HEK293T (cell line): ENCODE data around the gene GDPGP1.

Source experiments
- CTCF ChIA-PET: fragments of 350-600 bp; formaldehyde crosslinking; extraction: SDS; loops from one replicate; lab custom pipeline; 2021; ENCODE audit warnings: antibody characterized with exemption, inconsistent platforms; lab: Yijun Ruan, JAX
- POLR2A ChIA-PET: fragments of 350-600 bp; formaldehyde crosslinking; extraction: SDS; loops from one replicate; lab custom pipeline; 2020; ENCODE audit warnings: antibody characterized with exemption, inconsistent platforms; lab: Yijun Ruan, JAX
- DNase-seq: peaks from one replicate; pipeline ENCODE4 v3.0.0; 2012; ENCODE audit warnings: mixed read lengths; ENCODE audit errors: extremely low spot score
- ARNT ChIP-seq: fragments of 450-650 bp; IDR thresholded peaks from 2 replicates; pipeline ENCODE4 v1.6.1; 2017; ENCODE audit warnings: mild to moderate bottlenecking
- BHLHE40 ChIP-seq: fragments of 450-650 bp; IDR thresholded peaks from 2 replicates; pipeline ENCODE4 v1.6.1; 2016; ENCODE audit warnings: mild to moderate bottlenecking, moderate library complexity, borderline replicate concordance
- CTBP1 ChIP-seq: fragments of 450-650 bp; IDR thresholded peaks from 2 replicates; pipeline ENCODE4 v1.6.1; 2016; ENCODE audit warnings: borderline replicate concordance
- ELF4 ChIP-seq: fragments of 450-650 bp; IDR thresholded peaks from 2 replicates; pipeline ENCODE4 v1.6.1; 2017; ENCODE audit warnings: antibody characterized with exemption
- FOXA1 ChIP-seq: fragments of 450-650 bp; IDR thresholded peaks from 2 replicates; pipeline ENCODE4 v1.6.1; 2016; ENCODE audit warnings: mild to moderate bottlenecking
- FOXK2 ChIP-seq: fragments of 450-650 bp; IDR thresholded peaks from 2 replicates; pipeline ENCODE4 v1.6.1; 2016; ENCODE audit warnings: mild to moderate bottlenecking
- FOXM1 ChIP-seq: fragments of 450-650 bp; IDR thresholded peaks from 2 replicates; pipeline ENCODE4 v1.6.1; 2017; ENCODE audit warnings: mild to moderate bottlenecking, borderline replicate concordance
- HDGF ChIP-seq: fragments of 450-650 bp; IDR thresholded peaks from 2 replicates; pipeline ENCODE4 v1.6.1; 2017; ENCODE audit warnings: antibody characterized with exemption, borderline replicate concordance
- L3MBTL2 ChIP-seq: fragments of 450-650 bp; conservative IDR thresholded peaks from 2 replicates; pipeline ENCODE4 v1.6.1; 2016; ENCODE audit warnings: mild to moderate bottlenecking
- LEF1 ChIP-seq: fragments of 450-650 bp; IDR thresholded peaks from 2 replicates; pipeline ENCODE4 v1.6.1; 2017; ENCODE audit warnings: mild to moderate bottlenecking, borderline replicate concordance
- NFRKB ChIP-seq: fragments of 450-650 bp; IDR thresholded peaks from 2 replicates; pipeline ENCODE4 v1.6.1; 2016; ENCODE audit warnings: mild to moderate bottlenecking, moderate library complexity
- PKNOX1 ChIP-seq: fragments of 450-650 bp; IDR thresholded peaks from 2 replicates; pipeline ENCODE4 v1.6.1; 2016
- SP1 ChIP-seq: fragments of 450-650 bp; IDR thresholded peaks from 2 replicates; pipeline ENCODE4 v1.6.1; 2017
- SUZ12 ChIP-seq: fragments of 450-650 bp; IDR thresholded peaks from 2 replicates; pipeline ENCODE4 v1.6.1; 2016; ENCODE audit warnings: mild to moderate bottlenecking
- TARDBP ChIP-seq: fragments of 450-650 bp; IDR thresholded peaks from 2 replicates; pipeline ENCODE4 v1.6.1; 2016
- ZNF384 ChIP-seq: fragments of 450-650 bp; IDR thresholded peaks from 2 replicates; pipeline ENCODE4 v1.6.1; 2016

GDPGP1 gene

GRCh38 chr15:90230610-90231009, 3.4 kb upstream of the GDPGP1 start:
- ChIA-PET CTCF (interaction anchor here (5.1 kb wide), 1 partner anchor 9 kb away, joined by 37 read pairs; no protein-coding TSS in a partner anchor), POLR2A (interaction anchor here (1.7 kb wide), 1 partner anchor 30 kb away, joined by 4 read pairs; the partner anchor contains the start of gene SEMA4B)
- TF ChIP-seq FOXK2, result no peak
- TF ChIP-seq TARDBP, result no peak
- no peak for TF ChIP-seq L3MBTL2
- DNase-seq, result no peak

GRCh38 chr15:90231028-90232017, 2.7 kb upstream of the GDPGP1 start:
- TF ChIP-seq SP1 (no peak), L3MBTL2 (no peak), ZNF384 (no peak), BHLHE40 (no peak), FOXA1 (no peak), FOXK2 (no peak), ARNT (no peak), TARDBP (no peak), CTBP1 (no peak), HDGF (no peak), LEF1 (no peak), PKNOX1 (no peak), FOXM1 (no peak)
- POLR2A ChIA-PET, result interaction anchor here (1.7 kb wide), 1 partner anchor 30 kb away, joined by 4 read pairs; the partner anchor contains the start of gene SEMA4B
- no peak for DNase-seq
- CTCF ChIA-PET, result interaction anchor here (5.1 kb wide), 1 partner anchor 10 kb away, joined by 37 read pairs; no protein-coding TSS in a partner anchor

GRCh38 chr15:90232196-90232595, 1.8 kb upstream of the GDPGP1 start:
- no peak for DNase-seq
- POLR2A ChIA-PET, result interaction anchor here (2.0 to 3.1 kb wide), 3 partner anchors 17 to 36 kb away, joined by 6 to 37 read pairs (median 10); partner anchors contain the start of genes SEMA4B and TTLL13
- TF ChIP-seq ARNT (no peak), PKNOX1 (no peak), NFRKB (no peak), L3MBTL2 (no peak), ZNF384 (no peak), FOXM1 (no peak), FOXA1 (no peak), ELF4 (no peak), TARDBP (no peak), BHLHE40 (no peak), SP1 (no peak), FOXK2 (no peak), HDGF (no peak), CTBP1 (no peak)
- CTCF ChIA-PET, result interaction anchor here (1.1 to 5.1 kb wide), 3 partner anchors 9 to 17 kb away, joined by 3 to 37 read pairs (median 4); partner anchors contain the start of gene TTLL13

GRCh38 chr15:90232941-90233386, 1.0 kb upstream of the GDPGP1 start:
- ChIA-PET POLR2A (interaction anchor here (0.6 to 3.1 kb wide), 10 partner anchors 11 to 67 kb away, joined by 3 to 37 read pairs (median 10); partner anchors contain the start of genes NGRN, SEMA4B and TTLL13), CTCF (interaction anchor here (0.6 to 5.1 kb wide), 8 partner anchors 10 to 94 kb away, joined by 3 to 37 read pairs (median 4); partner anchors contain the start of genes SEMA4B and TTLL13)
- no peak for TF ChIP-seq FOXK2
- TF ChIP-seq HDGF, result no peak
- TF ChIP-seq SP1, result no peak
- no peak for TF ChIP-seq ARNT
- TF ChIP-seq LEF1, result no peak
- TF ChIP-seq ELF4, result no peak
- no peak for TF ChIP-seq PKNOX1
- TF ChIP-seq TARDBP, result no peak
- TF ChIP-seq SUZ12, result no peak
- TF ChIP-seq FOXM1, result no peak
- TF ChIP-seq CTBP1, result no peak
- TF ChIP-seq ZNF384, result no peak
- TF ChIP-seq FOXA1, result no peak
- TF ChIP-seq NFRKB, result no peak
- TF ChIP-seq BHLHE40, result no peak
- no peak for TF ChIP-seq L3MBTL2
- no peak for DNase-seq

- POLR2A ChIA-PET, result interaction anchor here (0.6 to 3.1 kb wide), 15 partner anchors 8 to 484 kb away, joined by 3 to 37 read pairs (median 5); partner anchors contain the start of genes BLM, IDH2, NGRN and SEMA4B
- CTCF ChIA-PET, result interaction anchor here (0.6 to 5.1 kb wide), 8 partner anchors 11 to 94 kb away, joined by 3 to 37 read pairs (median 4); partner anchors contain the start of genes SEMA4B and TTLL13
- TF ChIP-seq LEF1, result no peak
- TF ChIP-seq NFRKB, result no peak
- no peak; the same call in 1 of the 2 replicates for TF ChIP-seq HDGF
- TF ChIP-seq SP1, result no peak
- no peak for TF ChIP-seq ARNT
- peak; percentile 57 for TF ChIP-seq L3MBTL2
- no peak for TF ChIP-seq FOXK2
- TF ChIP-seq CTBP1, result no peak
- TF ChIP-seq FOXA1, result no peak
- TF ChIP-seq PKNOX1, result no peak
- no peak for TF ChIP-seq ZNF384
- no peak for TF ChIP-seq FOXM1
- peak; percentile 44; the same call in 1 of the 2 replicates for TF ChIP-seq ELF4
- TF ChIP-seq BHLHE40, result no peak
- TF ChIP-seq TARDBP, result no peak
- TF ChIP-seq SUZ12, result no peak
- DNase-seq, result peak; percentile 100
Measured at GRCh38 chr15:90233387-90234095, 468 bp upstream of the GDPGP1 start, which contains the start of gene CIB1. Gene CIB1 (minus strand): TSS chr15:90233941. CDS start chr15:90233885, 56 bp downstream.
